GM21825 (cell line): ENCODE results near the gene ST6GAL1.

Experiments used
- ATAC-seq: cut with Tn5 transposase; IDR thresholded peaks from one replicate; pipeline ENCODE4 v1.9.1; 2021; ENCODE audit warnings: mild to moderate bottlenecking, moderate library complexity; ENCODE audit not compliant: unreplicated experiment

The ST6GAL1 gene

DNA sequence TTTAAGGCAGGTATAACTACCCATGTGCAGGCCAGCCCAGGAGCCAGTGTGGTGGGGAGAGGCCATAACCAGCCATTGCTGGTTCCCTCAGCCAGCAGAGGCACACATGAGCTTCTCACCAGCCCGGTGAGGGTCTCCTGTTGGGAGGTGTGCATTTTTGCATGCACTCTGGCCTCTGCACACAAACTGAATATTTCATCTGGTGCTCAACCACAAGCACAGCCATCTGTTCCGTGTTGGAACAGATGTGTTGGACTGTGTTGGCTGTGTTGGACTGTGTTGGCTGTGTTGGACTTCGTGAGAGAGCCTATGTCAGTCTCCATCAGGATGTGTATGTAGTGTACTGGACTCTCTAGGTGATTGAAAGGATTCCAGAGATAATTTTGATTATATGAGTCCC, 141.8 kb downstream of the ST6GAL1 start:
- ATAC-seq = no peak

DNA sequence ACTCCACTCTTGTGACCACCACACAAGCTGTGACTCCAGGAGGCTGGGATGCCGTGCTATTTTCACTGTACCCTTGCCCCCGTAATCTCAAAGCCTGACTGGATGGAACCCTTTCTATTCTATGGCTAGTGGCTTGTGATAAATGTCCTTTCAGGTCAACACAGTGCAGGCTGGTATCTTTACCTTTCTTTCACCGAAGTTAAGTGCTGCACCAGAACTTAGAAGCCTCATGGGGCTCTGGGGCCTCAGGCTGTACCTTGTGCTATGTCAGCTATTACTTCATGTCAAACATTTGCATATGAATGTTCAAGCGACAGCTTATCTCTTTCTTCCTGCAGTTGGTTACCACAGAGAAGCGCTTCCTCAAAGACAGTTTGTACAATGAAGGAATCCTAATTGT, 142.2 kb downstream of the ST6GAL1 start:
- ATAC-seq = no peak

DNA sequence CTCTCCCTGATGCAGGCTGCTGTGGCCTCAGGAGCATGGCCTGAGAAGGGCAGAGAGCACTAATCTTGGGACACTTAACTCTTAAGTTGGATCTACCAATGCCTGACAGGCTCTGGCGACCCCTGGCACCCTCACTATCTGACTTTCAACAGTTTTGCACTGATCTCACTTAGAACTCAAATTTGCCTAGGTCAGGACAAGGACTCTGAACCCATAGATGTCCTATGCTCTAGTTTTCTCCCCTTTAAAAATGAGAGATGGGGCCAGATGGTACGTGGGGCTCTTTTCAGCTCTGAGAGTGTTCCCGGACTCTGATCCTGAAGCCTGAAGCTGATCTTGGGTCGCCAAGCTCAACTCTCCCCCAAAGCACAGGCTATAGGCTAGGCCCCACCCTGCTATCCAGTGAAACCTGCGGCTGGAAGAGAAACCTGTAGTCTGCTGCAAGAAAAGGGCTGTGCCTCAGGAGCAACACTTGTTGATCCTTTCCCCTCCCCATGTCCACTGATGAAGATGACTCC, 143.3 kb downstream of the ST6GAL1 start:
- no peak for ATAC-seq

DNA sequence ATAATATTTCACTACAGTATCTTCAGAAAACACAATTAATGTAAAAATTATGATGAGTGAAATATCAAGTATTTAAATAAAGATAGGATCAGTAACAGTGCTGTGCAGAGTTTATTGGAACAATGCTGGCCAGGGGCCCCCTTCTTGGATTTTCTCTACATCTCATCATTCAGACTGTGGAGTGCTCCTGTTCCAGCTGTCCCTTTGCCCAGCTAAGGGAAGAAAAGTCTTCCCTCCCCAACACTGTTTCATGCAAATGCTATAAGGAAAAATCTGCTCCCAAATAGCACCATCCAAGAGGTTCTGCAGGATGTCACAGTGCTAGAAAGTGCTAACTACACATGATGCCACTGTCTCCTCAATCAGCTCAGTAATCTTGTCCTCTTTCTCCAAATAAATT, 144.5 kb downstream of the ST6GAL1 start:
- ATAC-seq = no peak

DNA sequence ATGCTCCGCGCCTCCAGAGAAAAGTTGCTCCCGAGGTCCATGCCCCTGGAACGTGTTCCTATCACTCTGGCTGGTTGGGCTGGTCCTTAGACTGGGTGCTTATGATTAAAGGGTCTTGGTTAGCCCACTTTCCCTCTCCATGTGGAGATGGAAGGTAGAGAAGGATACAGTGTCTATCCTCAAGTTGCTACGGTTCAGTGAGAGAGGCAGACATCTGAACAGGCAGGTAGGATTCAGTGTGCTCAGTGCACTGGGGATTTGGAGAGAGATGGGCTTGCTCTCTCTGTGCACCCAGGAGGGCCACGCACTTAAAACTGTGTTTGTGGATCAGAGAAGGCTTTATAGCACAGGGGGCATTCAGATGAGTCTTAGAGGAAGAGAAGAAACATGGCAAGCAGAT, 146.0 kb downstream of the ST6GAL1 start:
- ATAC-seq = no peak

DNA sequence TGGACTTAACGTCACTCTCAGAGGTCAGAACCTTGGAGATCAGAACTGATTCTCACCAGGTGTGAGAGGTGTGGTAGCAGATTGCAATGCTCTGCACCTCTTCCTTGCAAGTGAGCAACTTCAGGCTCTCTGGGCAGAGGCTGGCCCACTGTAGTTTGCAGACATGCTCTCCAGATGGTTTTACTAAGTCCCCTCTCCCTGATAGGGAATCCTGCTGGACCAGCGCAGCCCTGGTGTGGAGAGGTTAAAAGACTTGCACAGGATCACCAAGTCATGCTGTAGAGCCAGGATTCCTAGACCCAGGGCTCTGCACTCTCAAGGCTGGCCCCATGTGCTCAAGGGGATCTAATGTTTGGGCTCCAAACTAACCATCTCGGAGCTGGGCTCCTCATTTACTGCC, 146.8 kb downstream of the ST6GAL1 start:
- no peak for ATAC-seq

DNA sequence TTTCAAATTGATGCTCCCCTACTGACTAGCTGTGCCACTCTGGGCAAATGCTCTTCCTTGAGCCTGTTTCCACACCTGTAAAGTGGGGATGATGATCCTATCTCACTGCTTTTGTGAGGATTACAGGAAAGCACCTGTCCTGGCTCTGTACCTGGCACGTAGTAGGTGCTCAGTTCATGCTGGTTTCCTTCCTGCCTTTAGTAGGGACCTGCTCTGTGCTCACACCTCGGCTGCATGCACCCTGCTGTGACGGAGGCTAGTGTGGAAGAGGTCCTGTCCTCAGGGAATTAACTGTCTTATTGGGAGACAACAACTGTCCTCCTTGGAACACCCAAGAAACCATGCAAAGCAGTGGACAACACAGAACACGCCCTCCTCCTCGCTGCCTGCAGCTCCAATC, 147.2 kb downstream of the ST6GAL1 start:
- no peak for ATAC-seq

DNA sequence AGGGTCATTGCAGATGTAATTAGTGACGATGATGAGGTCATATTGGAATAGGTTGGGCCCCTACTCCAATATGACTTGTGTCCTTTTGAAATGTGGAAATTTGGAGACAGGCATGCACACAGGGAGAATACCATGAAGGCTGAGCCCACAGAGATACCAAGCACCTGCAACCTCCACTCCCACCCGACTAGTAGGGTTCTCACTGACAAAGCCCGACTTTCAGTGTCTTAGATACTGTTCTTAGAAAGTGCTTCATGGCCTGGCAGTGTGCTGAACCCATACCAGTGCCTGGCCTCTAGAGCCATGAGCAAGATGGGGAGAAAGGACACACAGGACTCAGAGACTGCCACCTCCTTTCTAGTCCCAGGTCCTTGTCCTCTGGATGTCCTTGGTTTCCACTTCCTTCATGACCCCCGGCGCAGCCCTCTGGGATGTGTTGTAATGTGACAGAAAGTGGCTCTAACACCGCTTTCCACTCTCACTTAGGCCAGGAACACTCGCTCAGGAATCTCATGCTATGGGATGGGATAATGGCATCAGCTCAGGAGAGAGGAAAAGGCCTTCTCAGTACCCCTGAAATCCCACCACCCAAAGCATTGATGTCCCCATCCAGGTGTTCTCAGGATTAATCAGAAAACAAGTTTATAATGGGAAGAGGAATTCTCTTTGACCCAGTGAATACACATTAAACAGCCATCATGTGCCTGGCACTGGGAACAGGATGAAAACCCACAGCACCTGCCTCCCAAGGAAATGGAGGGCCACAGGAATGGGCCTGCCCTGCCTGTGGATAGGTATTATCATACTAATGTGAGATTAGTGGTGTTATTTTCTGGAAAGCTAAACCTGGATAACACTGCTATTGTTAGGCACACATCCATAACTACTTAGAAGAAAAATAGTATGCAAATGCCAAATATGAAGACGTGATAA, 149.0 kb downstream of the ST6GAL1 start:
- ATAC-seq = no peak

DNA sequence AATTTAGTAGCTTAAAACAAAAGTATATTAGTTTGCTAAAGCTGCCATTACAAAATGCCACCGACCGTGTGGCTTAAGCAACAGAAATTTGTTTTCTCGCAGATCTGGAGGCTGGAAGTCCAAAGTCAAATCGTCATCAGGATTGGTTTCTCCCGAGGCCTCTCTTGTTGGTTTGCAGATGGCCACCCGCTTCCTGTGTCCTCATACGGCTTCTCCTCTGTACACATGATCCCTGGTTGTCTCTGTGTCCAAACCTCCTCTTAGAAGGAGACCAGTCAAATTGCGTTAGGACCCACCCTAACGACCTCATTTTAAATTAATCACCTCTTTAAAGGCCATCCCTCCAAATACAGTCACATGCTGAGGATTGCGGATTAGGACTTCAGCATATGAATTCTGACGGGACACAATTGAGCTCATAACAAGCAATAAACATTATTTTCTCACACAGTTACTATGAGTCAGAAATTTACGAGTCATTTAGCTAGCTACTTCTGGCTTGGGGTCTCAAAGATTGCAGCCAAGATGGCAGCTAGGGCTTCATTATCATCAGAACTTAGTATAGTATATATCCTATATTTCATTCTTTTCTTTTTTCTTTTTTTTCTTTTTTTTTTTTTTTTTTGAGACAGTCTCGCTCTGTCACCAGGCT, 150.6 kb downstream of the ST6GAL1 start:
- ATAC-seq = no peak

DNA sequence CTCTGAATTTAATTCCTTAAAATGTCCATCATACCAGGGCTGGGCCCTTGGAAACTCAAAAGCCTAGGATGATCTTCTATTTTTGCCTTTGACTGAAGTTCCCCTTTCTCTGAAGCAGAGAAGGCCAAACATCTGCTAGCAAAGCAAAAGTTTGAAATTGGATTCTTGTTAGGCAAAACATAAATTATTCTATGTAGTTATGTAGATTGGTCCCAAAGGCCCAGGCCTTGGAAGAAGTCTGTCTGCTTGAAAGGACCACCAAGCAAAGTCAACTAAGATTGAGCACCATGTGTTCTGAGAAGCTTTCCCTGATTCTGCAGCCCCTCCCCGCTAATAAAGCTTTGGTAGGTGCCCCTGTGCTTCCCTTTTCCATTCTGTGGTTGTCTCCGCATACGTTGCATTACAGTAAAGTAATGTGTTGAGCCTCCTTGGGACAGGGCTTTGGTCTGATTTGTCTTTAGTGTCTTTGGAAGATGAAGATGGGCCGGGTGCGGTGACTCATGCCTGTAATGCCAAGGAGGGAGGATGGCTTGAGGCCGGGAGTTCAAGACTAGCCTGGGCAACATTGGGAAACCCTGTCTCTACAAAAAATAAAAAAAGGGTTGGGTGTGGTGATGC, 152.5 kb downstream of the ST6GAL1 start:
- no peak for ATAC-seq

DNA sequence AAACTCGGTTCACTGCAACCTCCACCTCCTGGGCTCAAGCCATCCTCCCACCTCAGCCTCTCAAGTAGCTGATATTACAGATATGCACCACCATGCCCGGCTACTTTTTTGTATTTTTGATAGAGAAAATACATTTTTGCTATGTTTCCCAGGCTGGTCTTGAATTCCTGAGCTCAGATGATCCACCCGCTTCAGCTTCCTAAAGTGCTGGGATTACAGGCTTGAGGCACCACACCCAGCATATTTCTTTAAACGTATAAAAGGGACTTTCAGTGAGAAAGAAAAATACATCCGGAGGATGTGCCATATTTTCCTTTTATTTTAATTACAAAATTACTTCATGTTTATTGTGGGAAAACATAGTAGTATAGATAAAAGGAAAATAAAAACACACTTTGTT, 153.8 kb downstream of the ST6GAL1 start:
- no peak for ATAC-seq

DNA sequence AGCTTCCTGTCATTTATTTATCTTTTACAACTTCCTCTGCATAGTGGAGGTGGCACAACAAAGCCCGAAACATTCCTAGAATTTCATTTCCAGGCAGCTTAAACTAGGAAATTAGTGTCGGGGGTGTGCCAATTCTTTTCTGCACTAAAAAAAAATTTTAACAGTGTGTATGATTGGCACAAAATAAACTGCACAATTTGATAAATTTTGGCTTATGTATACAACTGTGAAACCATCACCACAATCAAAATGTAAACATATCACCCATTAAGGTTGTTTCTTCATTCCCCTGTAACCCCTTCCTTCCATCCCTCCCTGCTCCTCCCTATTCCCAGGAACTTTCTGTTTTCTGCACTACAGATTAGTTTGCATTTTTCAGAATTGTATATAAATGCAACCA, 154.3 kb downstream of the ST6GAL1 start:
- no peak for ATAC-seq

DNA sequence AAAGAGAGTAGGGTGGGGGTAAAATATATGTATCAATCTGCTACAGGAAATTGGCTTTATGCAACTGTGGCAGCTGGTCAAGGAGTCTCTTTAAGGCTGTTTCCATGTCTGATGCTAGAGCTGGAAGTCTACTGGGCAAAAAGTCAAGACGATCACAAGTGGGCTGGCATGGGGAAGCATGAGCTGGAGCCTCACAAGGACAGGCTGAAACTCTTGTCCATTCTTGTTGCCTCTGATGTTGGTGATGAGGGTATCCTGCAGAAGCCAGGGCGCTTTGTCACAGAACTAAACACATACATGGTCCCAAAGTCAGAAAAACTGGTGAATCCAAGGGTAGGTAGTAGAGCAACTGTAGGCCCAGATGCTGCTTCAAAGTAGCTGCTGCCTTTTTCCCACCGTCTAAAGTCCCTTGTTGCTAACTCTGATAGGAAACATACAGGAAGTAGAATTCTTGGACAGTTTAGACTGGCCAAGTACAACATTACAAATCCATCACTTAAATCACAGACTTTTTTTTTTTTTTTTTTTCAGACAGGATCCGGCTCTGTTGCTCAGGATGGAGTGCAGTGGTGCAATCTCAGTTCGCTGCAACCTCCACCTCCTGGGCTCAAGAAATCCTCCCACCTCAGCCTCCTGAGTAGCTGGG, 154.8 kb downstream of the ST6GAL1 start:
- no peak for ATAC-seq

DNA sequence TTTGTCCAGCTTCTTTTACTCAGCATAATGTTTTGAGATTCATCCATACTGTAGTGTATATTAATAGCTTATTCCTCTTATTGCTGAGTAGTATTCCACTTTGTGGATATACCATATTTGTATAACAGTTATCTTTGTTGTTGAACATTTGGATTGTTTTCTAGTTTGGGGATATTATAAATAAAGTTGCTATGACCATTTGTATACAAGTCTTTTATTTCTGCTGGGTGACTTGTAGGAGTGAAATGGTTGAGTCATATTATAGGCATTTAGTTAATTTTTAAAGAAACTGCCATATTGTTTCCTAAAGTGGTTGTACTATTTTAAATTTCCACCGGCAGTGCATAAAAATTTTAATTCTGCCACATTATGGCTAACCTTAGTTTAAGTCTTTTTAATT, 155.6 kb downstream of the ST6GAL1 start:
- ATAC-seq = no peak

DNA sequence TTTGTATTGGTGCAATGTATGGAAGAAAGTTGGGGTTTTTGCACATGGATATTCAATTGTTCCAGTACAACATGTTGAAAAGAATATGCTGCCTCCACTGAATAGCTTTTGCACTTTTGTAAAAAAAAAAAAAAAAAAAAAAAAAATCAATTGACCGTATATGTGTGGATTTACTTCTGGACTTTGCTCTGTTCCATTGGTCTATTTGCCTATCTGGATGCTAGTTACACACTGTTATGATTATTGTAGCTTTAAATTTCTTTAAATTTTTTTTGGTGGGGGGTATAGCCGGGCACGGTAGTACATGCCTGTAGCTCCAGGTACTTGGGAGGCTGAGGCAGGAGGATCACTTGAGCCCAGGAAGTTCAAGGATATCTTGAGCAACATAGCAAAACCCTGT, 156.5 kb downstream of the ST6GAL1 start:
- no peak for ATAC-seq

DNA sequence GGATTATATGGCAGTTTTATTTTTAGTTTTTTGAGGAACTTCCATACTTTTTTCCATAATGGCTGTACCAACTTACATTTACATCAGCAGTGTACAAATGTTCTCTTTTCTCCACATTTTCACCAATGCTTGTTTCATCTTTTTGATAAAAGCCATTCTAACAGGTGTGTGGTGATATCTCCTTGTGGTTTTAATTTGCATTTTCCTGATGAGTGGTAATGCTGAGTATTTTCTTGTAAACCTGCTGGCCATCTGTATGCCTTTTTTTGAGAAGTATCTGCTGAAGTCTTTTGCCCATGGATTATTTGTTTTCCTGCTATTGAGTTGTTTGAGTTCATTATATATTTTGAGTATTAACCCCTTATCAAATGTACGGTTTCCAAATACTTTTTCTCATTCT, 158.4 kb downstream of the ST6GAL1 start:
- ATAC-seq = no peak

DNA sequence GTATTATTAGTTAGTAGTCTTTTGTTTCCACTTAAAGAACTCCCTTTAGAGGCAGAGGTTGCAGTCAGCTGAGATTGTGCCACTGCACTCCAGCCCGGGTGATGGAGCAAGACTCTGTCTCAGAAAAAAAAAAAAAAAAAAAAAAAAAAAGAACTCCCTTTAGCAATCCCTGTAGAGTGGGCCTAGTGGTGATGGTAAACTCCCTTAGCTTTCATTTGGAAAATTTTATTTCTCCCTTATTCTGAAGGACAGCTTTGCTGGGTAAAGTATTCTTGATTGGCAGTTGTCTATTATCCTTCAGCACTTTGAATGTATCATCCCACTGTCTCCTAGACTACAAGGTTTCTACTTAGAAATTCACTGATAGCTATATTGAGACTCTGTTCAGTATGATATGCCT, 163.0 kb downstream of the ST6GAL1 start:
- ATAC-seq = no peak

DNA sequence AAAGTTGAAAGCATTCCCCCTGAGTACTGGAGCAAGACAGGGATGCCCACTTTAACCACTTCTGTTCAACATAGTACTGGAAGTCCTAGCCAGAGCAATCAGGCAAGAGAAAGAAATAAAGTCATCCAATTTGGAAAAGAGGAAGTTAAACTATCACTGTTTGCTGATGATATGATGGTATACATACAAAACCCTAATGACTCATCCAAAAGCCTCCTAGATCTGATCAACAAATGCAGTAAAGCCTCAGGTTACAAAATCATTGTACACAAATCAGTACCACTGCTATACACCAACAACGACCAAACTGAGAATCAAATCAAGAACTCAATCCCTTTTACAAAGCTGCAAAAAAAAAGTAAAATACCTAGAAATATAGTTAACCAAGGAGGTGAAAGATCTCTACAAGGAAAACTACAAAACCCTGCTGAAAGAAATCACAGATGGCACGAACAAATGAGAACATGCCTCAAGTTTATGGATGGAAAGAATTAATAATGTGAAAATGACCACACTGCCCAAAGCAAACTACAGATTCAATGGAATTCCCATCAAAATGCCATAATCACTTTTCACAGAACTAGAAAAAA, 168.7 kb downstream of the ST6GAL1 start:
- ATAC-seq = no peak

DNA sequence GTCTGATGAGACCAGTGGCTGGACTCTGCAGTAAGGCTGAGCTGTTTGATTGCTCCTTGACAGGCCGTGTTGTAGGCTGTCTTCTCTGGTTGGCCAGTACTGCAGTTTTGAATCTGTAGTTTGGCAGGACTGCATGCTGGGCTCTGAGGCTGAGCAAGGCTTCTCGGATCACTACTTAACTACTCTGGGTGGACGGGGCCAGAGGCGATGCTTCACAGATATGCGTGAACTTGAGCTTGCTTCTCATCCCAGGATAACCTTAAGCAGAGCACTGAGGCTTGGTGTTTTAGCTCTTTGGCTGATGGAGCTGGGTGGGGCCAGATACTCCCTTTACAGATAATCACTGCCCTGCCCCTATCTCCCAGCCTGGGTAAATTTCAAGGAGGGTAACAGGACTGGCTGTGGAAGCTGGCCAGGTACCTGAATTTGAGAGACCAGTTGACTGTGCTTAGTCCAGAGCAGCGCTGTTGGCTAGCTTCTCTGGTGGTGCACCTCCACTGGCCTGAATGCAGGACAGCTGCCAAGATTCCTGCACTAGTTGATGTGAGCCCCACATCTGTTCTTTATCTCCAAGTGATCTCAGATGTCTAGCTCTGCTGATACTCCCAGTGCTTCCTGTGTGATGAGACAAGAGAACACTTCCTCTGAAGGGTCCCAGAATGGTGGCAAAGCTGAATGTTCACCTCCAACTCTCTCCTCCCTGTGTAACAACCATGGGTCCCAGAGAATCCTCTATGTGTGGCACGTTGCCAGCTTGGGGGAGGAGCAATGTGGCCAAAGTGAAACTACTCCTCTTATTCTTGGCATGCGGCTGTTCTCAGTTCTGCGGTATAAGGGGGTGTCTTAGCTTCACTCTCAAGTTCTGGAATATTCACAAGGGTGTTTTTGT, 171.1 kb downstream of the ST6GAL1 start:
- ATAC-seq = peak; percentile 47

DNA sequence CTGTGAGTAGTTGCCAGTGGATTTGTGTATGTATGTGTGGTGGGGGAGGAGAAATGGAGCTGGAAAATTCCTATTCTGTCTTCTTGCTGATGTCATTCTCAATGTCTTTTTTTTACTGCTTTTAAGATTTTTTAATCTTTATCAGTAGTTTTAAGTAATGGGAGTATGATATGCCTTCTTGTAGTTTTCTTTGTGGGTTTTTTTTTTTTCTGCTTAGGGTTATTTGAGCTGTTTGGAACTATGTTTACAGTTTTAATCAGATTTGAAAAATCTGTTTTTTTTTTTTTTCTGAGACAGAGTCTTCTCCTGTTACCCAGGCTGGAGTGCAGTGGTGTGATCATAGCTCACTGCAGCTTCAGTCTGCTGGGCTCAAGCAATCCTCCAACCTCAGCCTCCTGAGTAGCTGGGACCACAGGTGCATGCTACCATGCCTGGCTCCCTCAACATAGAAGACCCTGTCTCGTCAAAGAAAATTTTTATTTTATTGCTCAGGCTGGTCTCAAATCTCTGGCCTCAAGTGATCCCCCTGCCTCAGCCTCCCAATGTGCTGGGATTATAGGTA, 171.8 kb downstream of the ST6GAL1 start:
- no peak for ATAC-seq
